ENCODE data around the gene KRTAP10-11. TPM values are rescaled to one million over a fixed set of nuclear protein-coding genes. Genes with fewer than 3 reads are reported as not detected.

The KRTAP10-11 gene
- total and polyA plus RNA-seq, 9 donors, result not detected

DNA sequence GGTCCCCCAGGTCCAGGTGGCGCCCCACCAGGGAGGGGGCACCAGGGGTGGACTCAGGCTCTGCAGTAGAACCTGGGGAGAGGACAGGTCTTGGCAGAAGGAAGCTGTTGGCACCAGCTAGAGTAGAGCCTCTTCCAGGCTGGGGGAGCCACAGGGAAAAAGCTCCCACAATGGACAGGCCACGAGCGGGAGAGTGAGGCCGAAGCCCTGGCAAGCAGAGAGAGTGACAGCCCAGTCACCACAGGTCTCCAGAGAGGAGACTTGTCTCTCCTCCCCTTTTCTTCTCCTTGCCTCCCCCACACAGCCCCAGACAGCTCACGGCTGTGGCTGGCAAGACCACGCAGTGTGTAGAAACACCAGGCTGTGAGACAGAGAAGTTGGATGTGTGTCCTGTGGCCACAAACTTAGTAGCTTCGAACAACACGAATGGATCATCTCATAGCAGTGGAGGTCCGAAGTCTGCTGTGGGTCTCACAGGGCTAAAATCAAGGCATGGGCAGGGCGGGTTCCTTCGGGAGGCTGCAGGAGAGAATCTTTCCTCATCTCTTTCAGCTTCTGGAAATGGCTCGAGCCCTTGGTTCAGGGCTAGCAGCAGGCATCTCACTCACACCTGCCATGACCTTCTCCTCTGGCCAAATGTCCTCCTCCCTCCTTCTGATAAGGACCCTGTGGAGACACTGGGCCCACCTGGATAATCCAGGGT, 4.9 kb downstream of the KRTAP10-11 start:
- no peaks in the 10 kb centered on the region for H3K27me3 ChIP-seq
- no peaks in the 10 kb centered on the region for H3K36me3 ChIP-seq

DNA sequence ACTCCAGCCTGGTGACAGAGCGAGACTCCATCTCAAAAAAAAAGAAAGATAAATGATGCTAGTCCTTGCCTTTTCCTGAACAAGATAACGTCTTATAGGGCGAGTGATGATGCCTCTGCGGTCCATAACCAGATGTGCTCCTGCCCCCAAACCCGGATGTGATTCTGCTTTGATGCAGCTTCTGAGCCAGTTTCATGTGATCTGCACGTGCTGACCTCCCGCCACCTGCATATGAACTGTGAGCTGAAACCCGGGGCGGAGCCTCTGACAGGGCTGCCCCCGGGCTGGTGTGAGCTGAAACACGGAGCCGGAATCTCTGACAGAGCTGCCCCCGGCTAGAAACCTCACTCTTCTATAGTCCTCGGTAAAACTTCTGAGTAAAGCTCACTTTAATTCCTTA, 6.9 kb downstream of the KRTAP10-11 start:
- DNase-seq, result no peak
- TF ChIP-seq EP300 (IDR thresholded peaks at IDR 0.05), result no peak
- TF ChIP-seq CTCF (IDR thresholded peaks at IDR 0.05), result no peak
- TF ChIP-seq POLR2A (IDR thresholded peaks at IDR 0.05), result no peak
- Histone ChIP-seq H3K27me3 (no peaks in the 10 kb centered on the region), H3K9me3 (no peaks in the 10 kb centered on the region), H3K4me1 (ENCODE audit: insufficient read depth) (no peaks in the 10 kb centered on the region), H3K36me3 (no peaks in the 10 kb centered on the region), H3K4me3 (no peak overlapping the region), H3K27ac (no peak overlapping the region)
- intact Hi-C loops (cut with DNase I), result no loop called here
- WGBS, 3 donors, result 57 to 60% (median 60%) methylated on average over 14 of the region's 14 CpGs

More for the DNA sequence above, 4.9 kb downstream of the KRTAP10-11 start:
- intact Hi-C loops (cut with DNase I), result no loop called here
- H3K27ac ChIP-seq, result no peak overlapping the region
- H3K9me3 ChIP-seq, result no peaks in the 10 kb centered on the region
- no peak overlapping the region for H3K4me3 ChIP-seq
- WGBS, 3 donors, result 79 to 85% (median 83%) methylated on average over 12 of the region's 12 CpGs
- DNase-seq, result no peak
- no peak for TF ChIP-seq POLR2A (IDR thresholded peaks at IDR 0.05)
- TF ChIP-seq CTCF (IDR thresholded peaks at IDR 0.05), result no peak
- no peak for TF ChIP-seq EP300 (IDR thresholded peaks at IDR 0.05)
- H3K4me1 ChIP-seq (ENCODE audit: insufficient read depth), result no peaks in the 10 kb centered on the region

GRCh38 chr21:44653656-44654575, 7.7 kb downstream of the KRTAP10-11 start:
- Histone ChIP-seq H3K4me3 (no peak overlapping the region), H3K27ac (no peak overlapping the region), H3K9me3 (no peaks in the 10 kb centered on the region), H3K36me3 (no peaks in the 10 kb centered on the region), H3K27me3 (no peaks in the 10 kb centered on the region), H3K4me1 (ENCODE audit: insufficient read depth) (no peaks in the 10 kb centered on the region)
- WGBS, 3 donors, result 72 to 84% (median 79%) methylated on average over 17 of the region's 17 CpGs
- no peak for TF ChIP-seq CTCF (IDR thresholded peaks at IDR 0.05)
- TF ChIP-seq EP300 (IDR thresholded peaks at IDR 0.05), result no peak
- no peak for TF ChIP-seq POLR2A (IDR thresholded peaks at IDR 0.05)
- intact Hi-C loops (cut with DNase I), result no loop called here
- no peak for DNase-seq

DNA sequence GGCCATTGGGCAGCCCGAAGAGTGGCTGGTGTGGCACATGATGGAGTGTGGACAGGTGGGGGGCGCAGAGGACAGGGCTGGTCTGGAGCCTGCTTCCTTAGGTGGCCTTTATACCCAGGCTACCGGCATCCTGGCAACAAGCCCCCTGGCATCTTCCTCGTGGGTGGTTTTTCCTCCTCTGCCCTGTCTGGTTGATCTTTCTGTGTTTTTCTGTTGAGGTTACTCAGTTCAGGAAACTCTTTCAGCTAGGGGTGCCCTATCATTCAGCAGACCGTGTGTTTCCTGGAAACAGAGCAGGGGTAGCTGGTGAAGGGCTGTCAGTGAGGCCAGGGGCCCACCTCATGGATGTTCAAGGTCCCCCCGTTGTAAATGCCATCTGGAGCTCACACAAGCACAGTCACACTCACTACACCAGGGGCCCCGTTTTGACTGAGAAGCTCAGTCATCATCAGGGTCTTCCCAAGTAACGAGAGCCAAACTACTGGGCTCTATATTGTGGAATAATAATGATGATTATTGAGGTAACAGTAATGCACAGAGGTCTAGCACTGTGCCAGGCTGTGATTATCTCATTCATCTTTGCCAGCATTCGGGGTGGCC, 8.5 kb downstream of the KRTAP10-11 start, which contains the start of gene KRTAP12-4:
KRTAP12-4 (minus strand) TSS at position 84 of the 600 bp plus-strand sequence; CDS start at position 39, 45 bp downstream.
- WGBS, 3 donors, result 67 to 81% (median 80%) methylated on average over 9 of the region's 9 CpGs
- Histone ChIP-seq H3K36me3 (no peaks in the 10 kb centered on the region), H3K27me3 (no peaks in the 10 kb centered on the region), H3K4me1 (ENCODE audit: insufficient read depth) (no peaks in the 10 kb centered on the region), H3K9me3 (no peaks in the 10 kb centered on the region), H3K4me3 (no peak within 1 kb of the TSS), H3K27ac (no peak within 1 kb of the TSS)
- DNase-seq, result no peak
- TF ChIP-seq POLR2A (IDR thresholded peaks at IDR 0.05) (no peak), EP300 (IDR thresholded peaks at IDR 0.05) (no peak), CTCF (IDR thresholded peaks at IDR 0.05) (no peak)
- intact Hi-C loops (cut with DNase I), result no loop called here
